Naive B cell (primary cell): ENCODE data around the gene PRIMA1. TPM values are rescaled to one million over a fixed set of nuclear protein-coding genes. Genes with fewer than 3 reads are reported as not detected.
A peak's percentile ranks its signal among the peaks of the same experiment; 100 is the strongest.

Experiments
- ATAC-seq, 2 donors: fragments of 150-1000 bp; cut with Tn5 transposase; 2 replicates each; pipeline ENCODE4 v1.10.0; 2021; ENCODE audit warnings: low read depth in 2 of 2, mild to moderate bottlenecking in 2 of 2, moderate library complexity in 2 of 2
- DNase-seq: peaks from one replicate; pipeline ENCODE4 v3.0.0; 2022
- H3K27ac Mint-ChIP-seq, 6 donors: one replicate each; pipeline ENCODE4 v1.8.0; 2020 to 2022; ENCODE audit warnings: mild to moderate bottlenecking in 6 of 6, mixed read lengths in 6 of 6, moderate library complexity in 5 of 6, inconsistent platforms in 2 of 6
- H3K27me3 Mint-ChIP-seq, 3 donors: one replicate each; pipeline ENCODE4 v1.8.0; 2021 to 2022; ENCODE audit warnings: mixed read lengths in 3 of 3, mild to moderate bottlenecking in 1 of 3
- H3K36me3 Mint-ChIP-seq, 2 donors: one replicate each; pipeline ENCODE4 v1.8.0; 2020 to 2022; ENCODE audit warnings: mixed read lengths in 2 of 2, inconsistent platforms in 1 of 2, mild to moderate bottlenecking in 1 of 2
- H3K4me1 Mint-ChIP-seq, 3 donors: one replicate each; pipeline ENCODE4 v1.8.0; 2020 to 2022; ENCODE audit warnings: mixed read lengths in 3 of 3, inconsistent platforms in 1 of 3, mild to moderate bottlenecking in 1 of 3, moderate library complexity in 1 of 3
- H3K4me3 Mint-ChIP-seq, 8 donors: one replicate each; pipeline ENCODE4 v1.8.0; 2020 to 2022; ENCODE audit warnings: mild to moderate bottlenecking in 8 of 8, mixed read lengths in 8 of 8, moderate library complexity in 8 of 8, inconsistent platforms in 2 of 8
- H3K9me3 Mint-ChIP-seq, 7 donors: one replicate each; pipeline ENCODE4 v1.8.0; 2020 to 2022; ENCODE audit warnings: mixed read lengths in 7 of 7, mild to moderate bottlenecking in 5 of 7, inconsistent platforms in 2 of 7, moderate library complexity in 1 of 7
- polyA plus RNA-seq, 6 donors: library from polyadenylated mRNA; unstranded; fragments of 300-500 nt; fragmentation: Illumina TruSeq; gene quantifications; one replicate each; pipeline ENCODE4 v1.2.3, GENCODE V29; 2021; ENCODE audit warnings: low read depth in 6 of 6

Gene PRIMA1
- polyA plus RNA-seq, 6 donors from 2014 or later = not detected

DNA sequence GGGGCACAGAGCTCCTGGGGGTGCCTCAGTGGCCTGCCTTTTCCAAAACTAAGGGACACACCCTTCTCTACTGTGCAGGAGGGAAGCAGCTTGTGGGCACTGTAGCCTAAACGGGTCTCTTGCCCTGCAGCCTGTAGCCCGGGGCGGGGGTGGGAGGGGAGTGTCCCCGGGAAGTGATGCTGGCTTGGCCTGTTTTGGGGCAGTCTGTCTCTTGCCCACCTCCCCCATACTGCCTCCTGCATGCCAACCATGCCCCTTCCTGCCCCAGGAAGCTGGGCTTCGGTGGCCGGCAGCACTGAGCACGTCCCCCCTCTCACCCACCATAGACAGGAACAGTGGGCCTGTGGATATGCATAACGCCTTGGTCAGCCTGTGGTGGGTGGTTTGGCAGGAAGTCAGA is 43.4 kb downstream of the PRIMA1 start:
- H3K4me1 Mint-ChIP-seq = no peaks in the 10 kb centered on the region
- ATAC-seq = no peak
- H3K9me3 Mint-ChIP-seq = peaks cover 0 to 7% (median 0%) of the 10 kb centered on the region in 7 donors
- H3K27ac Mint-ChIP-seq = no peak overlapping the region
- H3K4me3 Mint-ChIP-seq = no peak overlapping the region
- H3K27me3 Mint-ChIP-seq = peaks cover 0 to 18% (median 0%) of the 10 kb centered on the region in 3 donors
- no peak for DNase-seq
- H3K36me3 Mint-ChIP-seq = no peaks in the 10 kb centered on the region

DNA sequence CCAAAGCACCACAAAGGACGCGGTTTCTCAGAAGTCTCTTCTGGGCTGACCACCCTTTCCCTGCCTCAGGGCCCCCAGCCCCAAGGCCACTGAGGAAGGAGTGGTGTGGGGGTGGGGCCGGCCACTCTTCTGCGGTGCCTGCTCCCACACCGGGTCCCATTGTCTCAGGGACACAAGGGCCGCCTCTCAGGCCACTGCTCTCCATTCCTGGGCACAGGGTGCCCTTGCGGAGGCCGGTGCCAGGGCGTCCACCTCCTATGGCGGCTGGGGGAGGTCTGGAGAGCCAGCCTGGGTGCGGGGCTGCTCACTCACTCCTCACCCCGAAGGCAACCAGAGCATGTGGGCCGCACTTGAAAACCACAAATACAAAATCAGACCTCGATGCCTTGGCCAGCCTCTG is 44.1 kb downstream of the PRIMA1 start:
- no peaks in the 10 kb centered on the region for H3K4me1 Mint-ChIP-seq
- DNase-seq (no peak), ATAC-seq (no peak)
- peaks cover 0 to 7% (median 0%) of the 10 kb centered on the region in 7 donors for H3K9me3 Mint-ChIP-seq
- no peak overlapping the region for H3K4me3 Mint-ChIP-seq
- no peaks in the 10 kb centered on the region for H3K36me3 Mint-ChIP-seq
- H3K27me3 Mint-ChIP-seq = peaks cover 0 to 23% (median 0%) of the 10 kb centered on the region in 3 donors
- no peak overlapping the region for H3K27ac Mint-ChIP-seq

DNA sequence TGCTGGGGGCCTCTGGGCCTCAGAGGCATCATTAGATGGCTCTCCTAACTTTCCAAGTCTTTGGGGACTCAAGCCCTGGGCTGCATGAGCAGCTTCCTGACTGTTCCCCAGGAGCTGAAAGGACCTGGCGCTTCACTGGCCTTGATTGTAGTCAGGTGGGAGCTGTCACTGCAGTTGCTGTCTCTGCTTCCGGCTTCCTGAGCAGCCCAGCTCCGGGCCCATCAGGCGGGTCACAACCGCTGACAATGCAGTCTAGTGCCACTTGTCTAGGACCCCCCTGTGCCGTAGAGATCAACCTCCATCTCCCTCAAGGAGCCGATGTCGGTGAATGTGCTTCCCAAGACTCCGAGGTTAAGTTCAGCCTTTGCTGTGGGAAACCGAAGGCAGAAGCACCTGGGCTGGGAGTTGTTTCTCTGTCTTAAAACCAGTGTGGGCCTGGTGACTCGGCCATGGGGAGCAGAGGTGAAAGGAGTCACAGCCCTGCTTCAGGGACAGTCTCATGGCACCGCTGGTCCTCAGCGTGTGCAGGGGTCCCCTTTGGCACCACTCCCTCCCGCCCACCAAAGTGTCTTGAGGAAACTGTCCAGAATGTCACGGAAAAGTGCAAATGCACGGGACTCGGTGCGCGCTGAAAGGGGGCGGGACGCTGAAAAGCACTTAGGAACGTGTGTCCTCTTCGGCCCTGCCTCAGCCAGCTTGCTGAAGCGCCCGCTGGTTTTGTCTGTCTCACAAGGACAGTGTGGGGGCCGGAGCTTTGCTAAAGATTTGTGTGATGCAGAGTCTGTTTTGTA is 44.8 kb downstream of the PRIMA1 start:
- H3K4me1 Mint-ChIP-seq = no peaks in the 10 kb centered on the region
- H3K4me3 Mint-ChIP-seq = no peak overlapping the region
- peaks cover 0 to 7% (median 0%) of the 10 kb centered on the region in 7 donors for H3K9me3 Mint-ChIP-seq
- no peak overlapping the region for H3K27ac Mint-ChIP-seq
- peaks cover 0 to 27% (median 2%) of the 10 kb centered on the region in 3 donors for H3K27me3 Mint-ChIP-seq
- no peak for ATAC-seq
- H3K36me3 Mint-ChIP-seq = no peaks in the 10 kb centered on the region
- DNase-seq = no peak

DNA sequence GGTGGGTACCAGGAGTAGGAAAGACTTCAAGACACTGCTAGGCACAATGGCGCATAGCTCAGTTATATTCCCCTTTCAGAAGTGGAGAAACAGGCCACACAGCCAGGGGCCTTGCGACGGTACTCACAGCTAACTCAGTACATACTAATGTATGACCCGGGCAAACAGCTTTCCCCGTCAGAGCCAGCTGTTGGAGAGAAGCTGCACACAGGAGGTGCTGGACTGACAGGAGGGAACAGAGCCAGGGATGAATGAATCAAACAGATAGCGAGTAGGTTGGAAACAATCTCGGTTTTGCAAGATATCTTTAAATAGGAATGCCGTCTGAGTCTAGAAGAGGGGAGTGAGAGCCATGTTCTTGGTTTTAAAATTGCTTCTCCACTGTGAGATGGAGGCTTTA is 45.5 kb downstream of the PRIMA1 start:
- DNase-seq (no peak), ATAC-seq (no peak)
- Mint-ChIP-seq H3K27me3 (peaks cover 4 to 30% (median 8%) of the 10 kb centered on the region in 3 donors), H3K4me1 (no peaks in the 10 kb centered on the region), H3K4me3 (no peak overlapping the region), H3K36me3 (no peaks in the 10 kb centered on the region), H3K9me3 (peaks cover 0 to 4% (median 0%) of the 10 kb centered on the region in 7 donors), H3K27ac (no peak overlapping the region)

- Mint-ChIP-seq H3K27ac (peak overlapping the region in 1 of 6 donors; percentile 25), H3K4me1 (no peaks in the 10 kb centered on the region), H3K4me3 (no peak overlapping the region), H3K27me3 (peaks cover 4 to 33% (median 8%) of the 10 kb centered on the region in 3 donors), H3K36me3 (no peaks in the 10 kb centered on the region), H3K9me3 (no peaks in the 10 kb centered on the region)
- DNase-seq (no peak), ATAC-seq (no peak)
Observed at GRCh38 chr14:93741556-93742230, 46.6 kb downstream of the PRIMA1 start.

DNA sequence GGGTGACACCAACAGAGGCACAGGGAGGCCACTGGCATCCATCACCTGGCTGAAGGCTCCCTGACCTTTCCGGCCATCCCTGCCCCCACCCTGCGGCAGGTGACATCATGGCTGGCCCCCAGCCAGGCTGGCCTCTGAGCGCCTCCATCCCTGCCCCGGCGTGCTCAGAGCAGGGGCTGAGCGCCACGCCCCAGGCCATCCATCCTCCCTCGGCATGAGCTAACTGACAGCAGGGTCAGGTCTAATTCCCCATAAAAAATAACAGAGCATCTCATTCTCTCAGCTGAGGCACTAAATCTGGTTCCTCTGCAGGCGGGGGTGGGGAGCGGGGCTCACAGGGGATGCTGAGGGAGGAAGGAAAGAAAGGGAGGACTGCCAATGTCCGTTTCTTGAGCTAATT is 50.7 kb downstream of the PRIMA1 start:
- Mint-ChIP-seq H3K27me3 (peaks cover 4 to 25% (median 8%) of the 10 kb centered on the region in 3 donors), H3K36me3 (no peaks in the 10 kb centered on the region), H3K4me1 (no peaks in the 10 kb centered on the region), H3K9me3 (no peaks in the 10 kb centered on the region), H3K4me3 (no peak overlapping the region), H3K27ac (no peak overlapping the region)
- DNase-seq (no peak), ATAC-seq (no peak)

- no peak for DNase-seq
- Mint-ChIP-seq H3K27me3 (peaks cover 4 to 25% (median 8%) of the 10 kb centered on the region in 3 donors), H3K4me3 (no peak overlapping the region), H3K4me1 (no peaks in the 10 kb centered on the region), H3K36me3 (no peaks in the 10 kb centered on the region), H3K27ac (no peak overlapping the region), H3K9me3 (no peaks in the 10 kb centered on the region)
- no peak for ATAC-seq
Observed at GRCh38 chr14:93736378-93737014, 51.8 kb downstream of the PRIMA1 start.

DNA sequence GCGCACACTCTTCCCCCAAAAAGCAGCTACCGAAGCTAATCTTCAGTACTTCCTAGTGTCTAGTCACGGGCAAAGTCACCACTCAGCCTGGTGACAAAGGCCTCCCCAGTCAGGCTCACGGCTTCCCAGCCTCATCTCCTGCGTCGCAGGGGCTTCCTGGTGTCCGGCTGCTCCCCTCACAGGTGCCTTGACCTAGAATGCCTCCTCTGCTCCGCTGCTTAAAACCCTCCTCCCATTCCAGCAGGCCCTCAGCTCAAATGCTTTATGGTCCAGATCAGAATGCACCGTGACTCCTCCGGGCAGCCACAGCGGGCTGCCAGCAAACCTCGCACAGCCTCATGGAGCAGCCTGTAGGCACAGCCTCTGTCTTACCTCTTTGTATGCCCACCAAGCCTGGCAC is 53.1 kb downstream of the PRIMA1 start:
- DNase-seq = no peak
- Mint-ChIP-seq H3K27ac (no peak overlapping the region), H3K9me3 (no peaks in the 10 kb centered on the region), H3K4me3 (no peak overlapping the region), H3K27me3 (peaks cover 4 to 25% (median 8%) of the 10 kb centered on the region in 3 donors), H3K4me1 (no peaks in the 10 kb centered on the region), H3K36me3 (no peaks in the 10 kb centered on the region)
- ATAC-seq = no peak

GRCh38 chr14:93734086-93734822 is 54.0 kb downstream of the PRIMA1 start:
- H3K27me3 Mint-ChIP-seq = peaks cover 4 to 28% (median 12%) of the 10 kb centered on the region in 3 donors
- DNase-seq (no peak), ATAC-seq (no peak)
- no peaks in the 10 kb centered on the region for H3K4me1 Mint-ChIP-seq
- no peaks in the 10 kb centered on the region for H3K36me3 Mint-ChIP-seq
- H3K4me3 Mint-ChIP-seq = no peak overlapping the region
- H3K9me3 Mint-ChIP-seq = peaks cover 0 to 2% (median 0%) of the 10 kb centered on the region in 7 donors
- peak overlapping the region in 1 of 6 donors; percentile 66 for H3K27ac Mint-ChIP-seq

- no peaks in the 10 kb centered on the region for H3K36me3 Mint-ChIP-seq
- no peak overlapping the region for H3K4me3 Mint-ChIP-seq
- H3K9me3 Mint-ChIP-seq = peaks cover 0 to 2% (median 0%) of the 10 kb centered on the region in 7 donors
- H3K27ac Mint-ChIP-seq = no peak overlapping the region
- no peaks in the 10 kb centered on the region for H3K4me1 Mint-ChIP-seq
- H3K27me3 Mint-ChIP-seq = peaks cover 4 to 27% (median 15%) of the 10 kb centered on the region in 3 donors
- no peak for DNase-seq
- no peak for ATAC-seq
Observed at GRCh38 chr14:93733631-93734030, 54.7 kb downstream of the PRIMA1 start.

- no peaks in the 10 kb centered on the region for H3K36me3 Mint-ChIP-seq
- H3K27me3 Mint-ChIP-seq = peaks cover 3 to 25% (median 12%) of the 10 kb centered on the region in 3 donors
- no peak overlapping the region for H3K27ac Mint-ChIP-seq
- DNase-seq (no peak), ATAC-seq (no peak)
- H3K4me1 Mint-ChIP-seq = no peaks in the 10 kb centered on the region
- H3K4me3 Mint-ChIP-seq = no peak overlapping the region
- H3K9me3 Mint-ChIP-seq = peaks cover 0 to 2% (median 0%) of the 10 kb centered on the region in 7 donors
Observed at GRCh38 chr14:93733231-93733630, 55.1 kb downstream of the PRIMA1 start.

- DNase-seq (no peak), ATAC-seq (no peak)
- H3K27me3 Mint-ChIP-seq = peaks cover 0 to 26% (median 14%) of the 10 kb centered on the region in 3 donors
- H3K4me3 Mint-ChIP-seq = no peak overlapping the region
- no peaks in the 10 kb centered on the region for H3K4me1 Mint-ChIP-seq
- H3K9me3 Mint-ChIP-seq = peaks cover 0 to 2% (median 0%) of the 10 kb centered on the region in 7 donors
- H3K27ac Mint-ChIP-seq = no peak overlapping the region
- no peaks in the 10 kb centered on the region for H3K36me3 Mint-ChIP-seq
Observed at GRCh38 chr14:93732524-93732923, 55.8 kb downstream of the PRIMA1 start.

GRCh38 chr14:93731753-93732152 is 56.5 kb downstream of the PRIMA1 start:
- Mint-ChIP-seq H3K27me3 (peaks cover 0 to 18% (median 14%) of the 10 kb centered on the region in 3 donors), H3K36me3 (no peaks in the 10 kb centered on the region), H3K27ac (no peak overlapping the region), H3K9me3 (peaks cover 0 to 2% (median 0%) of the 10 kb centered on the region in 7 donors), H3K4me3 (no peak overlapping the region), H3K4me1 (no peaks in the 10 kb centered on the region)
- DNase-seq (no peak), ATAC-seq (no peak)
